HepG2 (cell line): ENCODE results near the gene TROAP. TPM values are rescaled to one million over a fixed set of nuclear protein-coding genes. Genes with fewer than 3 reads are reported as not detected.
A peak's percentile ranks its signal among the peaks of the same experiment; 100 is the strongest.

Source experiments
- AHR ChIP-seq: IDR thresholded peaks from 2 replicates; pipeline ENCODE4 v1.6.1; 2018; ENCODE audit warnings: missing genetic modification reagents, missing compliant biosample characterization
- CENPT ChIP-seq: sonication (generic); formaldehyde crosslinking; IDR thresholded peaks from 2 replicates; pipeline ENCODE4 v1.8.0; 2022; ENCODE audit warnings: low read depth, mild to moderate bottlenecking, moderate library complexity, missing genetic modification reagents
- ELF4 ChIP-seq: sonication (generic); formaldehyde crosslinking; IDR thresholded peaks from 2 replicates; pipeline ENCODE4 v1.5.0; 2020; ENCODE audit warnings: missing genetic modification reagents, mild to moderate bottlenecking, moderate library complexity, borderline replicate concordance
- FOSL1 ChIP-seq: sonication (generic); formaldehyde crosslinking; IDR thresholded peaks from 2 replicates; pipeline ENCODE4 v1.9.0; 2021; ENCODE audit warnings: missing genetic modification reagents, borderline replicate concordance
- HNF1A ChIP-seq, 2 experiments: sonication (generic) in 1 of 2; formaldehyde crosslinking in 1 of 2; IDR thresholded peaks; 2 replicates each; pipeline versions ENCODE4 v1.4.0 to v1.6.1; 2016 to 2020; ENCODE audit warnings: borderline replicate concordance in 1 of 2, low read depth in 1 of 2, mild to moderate bottlenecking in 1 of 2, missing genetic modification reagents in 1 of 2
- MTF1 ChIP-seq: sonication (generic); formaldehyde crosslinking; IDR thresholded peaks from 2 replicates; pipeline ENCODE4 v1.5.0; 2020; ENCODE audit warnings: missing genetic modification reagents
- NFAT5 ChIP-seq: sonication (generic); formaldehyde crosslinking; IDR thresholded peaks from 2 replicates; pipeline ENCODE4 v1.4.0; 2020; ENCODE audit warnings: missing genetic modification reagents
- PBX3 ChIP-seq: sonication (generic); formaldehyde crosslinking; IDR thresholded peaks from 2 replicates; pipeline ENCODE4 v1.8.1; 2023; ENCODE audit warnings: missing genetic modification reagents, inconsistent platforms, borderline replicate concordance
- SRY ChIP-seq: sonication (generic); formaldehyde crosslinking; IDR thresholded peaks from 2 replicates; pipeline ENCODE4 v1.8.0; 2022; ENCODE audit warnings: mild to moderate bottlenecking, missing genetic modification reagents
- ZNF235 ChIP-seq: sonication (generic); formaldehyde crosslinking; IDR thresholded peaks from 2 replicates; pipeline ENCODE4 v1.8.1; 2023; ENCODE audit warnings: mild to moderate bottlenecking, missing genetic modification reagents, borderline replicate concordance
- ZNF530 ChIP-seq: sonication (generic); formaldehyde crosslinking; IDR thresholded peaks from 2 replicates; pipeline ENCODE4 v1.5.0; 2020; ENCODE audit warnings: low read depth, mild to moderate bottlenecking, missing genetic modification reagents
- ZNF562 ChIP-seq: sonication (generic); formaldehyde crosslinking; IDR thresholded peaks from 2 replicates; pipeline ENCODE4 v1.8.0; 2022; ENCODE audit warnings: missing genetic modification reagents, borderline replicate concordance
- ZNF598 ChIP-seq: sonication (generic); formaldehyde crosslinking; IDR thresholded peaks from 2 replicates; pipeline ENCODE4 v1.5.1; 2020; ENCODE audit warnings: mild to moderate bottlenecking, missing genetic modification reagents, borderline replicate concordance
- ZNF768 ChIP-seq: sonication (generic); formaldehyde crosslinking; IDR thresholded peaks from 2 replicates; pipeline ENCODE4 v1.4.0; 2020; ENCODE audit warnings: missing genetic modification reagents
- polyA plus RNA-seq, 8 experiments: library from polyadenylated mRNA; depleted of rRNA in 3 of 8; stranded (reverse) in 7 of 8; unstranded in 1 of 8; fragments of >200 nt; fragmentation: Illumina TruSeq in 4 of 8; extraction: Trizol in 4 of 8; gene quantifications; 2 replicates each; pipeline versions ENCODE4 v1.2.1 to v1.2.3, GENCODE V29; 2011 to 2016; ENCODE audit warnings: low read depth in 4 of 8, missing spikeins in 1 of 8, mixed read lengths in 1 of 8; ENCODE audit not compliant: insufficient read depth in 1 of 8
- total RNA-seq, 5 experiments: library from RNA; depleted of rRNA; stranded (reverse); fragments of >200 nt; fragmentation: Illumina TruSeq; extraction: Trizol; gene quantifications; 2 replicates each; pipeline ENCODE4 v1.2.3, GENCODE V29; 2016; ENCODE audit warnings: low read depth in 1 of 5

The TROAP gene
- total and polyA plus RNA-seq, 2 of the 13 experiments (the other 11 are each of a cell fraction or from before 2014, with no cell fraction given): 22.5 to 30.9 TPM

GRCh38 chr12:49347311-49348193 lies 24.5 kb downstream of the TROAP start (continued):
- TF ChIP-seq ZNF768 (CRISPR knock-in tag): peak; percentile 71; the same call in 1 of the 2 replicates
- no peak for TF ChIP-seq CENPT
- peak; percentile 78; the same call in 1 of the 2 replicates for TF ChIP-seq PBX3
- no peak for TF ChIP-seq ZNF598 (CRISPR knock-in tag)
- no peak for TF ChIP-seq ZNF562 (CRISPR knock-in tag)
- no peak; the same call in 1 of the 2 replicates for TF ChIP-seq MTF1 (CRISPR knock-in tag)
- peak; percentile 69; the same call in 1 of the 2 replicates for TF ChIP-seq NFAT5 (CRISPR knock-in tag)
- peak; percentile 93 for TF ChIP-seq ELF4 (CRISPR knock-in tag)
- TF ChIP-seq FOSL1 (CRISPR knock-in tag): no peak
- peak; percentile 24; the same call in 1 of the 2 replicates for TF ChIP-seq HNF1A (IDR thresholded peaks at IDR 0.05; ENCODE audit: low read depth)
- TF ChIP-seq HNF1A (CRISPR knock-in tag; IDR thresholded peaks at IDR 0.05; ENCODE audit: borderline replicate concordance): peak; percentile 63; the same call in 1 of the 2 replicates
- no peak for TF ChIP-seq ZNF530 (CRISPR knock-in tag)
- TF ChIP-seq ZNF235 (CRISPR knock-in tag): no peak
- no peak; the same call in 1 of the 2 replicates for TF ChIP-seq SRY (CRISPR knock-in tag)
- peak; percentile 95 for TF ChIP-seq AHR (CRISPR knock-in tag)
